DMS79 treated with DMSO at 0.1 percent for 48 hours (cell line): ENCODE data around the gene SCUBE1.
A peak's percentile ranks its signal among the peaks of the same experiment; 100 is the strongest.

ENCODE experiments used
- DNase-seq: peaks from one replicate; lab custom pipeline; 2025; lab: John Stamatoyannopoulos, UW

SCUBE1 gene

DNA sequence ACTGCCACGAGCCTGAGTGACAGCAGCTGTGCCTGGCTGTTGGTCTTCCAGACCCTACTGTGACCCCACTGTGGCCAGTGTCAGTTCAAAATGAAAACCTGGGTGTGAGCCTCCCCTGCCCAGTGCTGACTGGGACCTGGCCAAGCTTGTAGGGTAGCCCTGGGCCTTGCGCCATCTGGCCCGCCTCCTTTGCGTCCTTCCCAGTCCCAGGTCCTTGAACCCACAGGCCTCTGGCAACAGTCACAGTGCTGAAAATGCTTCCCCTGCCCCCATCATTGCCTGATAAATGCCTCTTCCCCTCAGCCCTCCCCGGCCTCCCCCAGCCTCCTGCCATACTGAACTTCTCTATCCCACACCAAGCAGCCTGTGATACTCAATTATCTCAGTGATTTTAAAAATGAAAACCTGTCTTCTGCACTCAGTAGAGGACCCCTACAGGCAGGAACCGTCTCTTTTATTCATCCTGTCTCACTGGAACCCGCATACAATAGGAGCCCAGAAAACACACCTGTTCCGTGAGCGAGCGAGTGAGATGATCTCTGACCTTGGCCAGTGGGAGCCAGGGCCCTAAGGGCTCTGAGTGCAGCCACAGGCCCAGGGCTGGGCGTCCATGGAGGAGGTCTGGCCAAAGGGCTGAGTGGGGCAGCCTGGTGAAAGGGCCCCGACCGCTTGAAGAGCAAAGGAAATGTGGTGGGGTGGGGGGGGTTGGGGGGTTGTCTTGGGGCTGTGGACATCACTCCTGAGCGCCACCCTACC lies 106.6 kb downstream of the SCUBE1 start:
- DNase-seq: no peak

DNA sequence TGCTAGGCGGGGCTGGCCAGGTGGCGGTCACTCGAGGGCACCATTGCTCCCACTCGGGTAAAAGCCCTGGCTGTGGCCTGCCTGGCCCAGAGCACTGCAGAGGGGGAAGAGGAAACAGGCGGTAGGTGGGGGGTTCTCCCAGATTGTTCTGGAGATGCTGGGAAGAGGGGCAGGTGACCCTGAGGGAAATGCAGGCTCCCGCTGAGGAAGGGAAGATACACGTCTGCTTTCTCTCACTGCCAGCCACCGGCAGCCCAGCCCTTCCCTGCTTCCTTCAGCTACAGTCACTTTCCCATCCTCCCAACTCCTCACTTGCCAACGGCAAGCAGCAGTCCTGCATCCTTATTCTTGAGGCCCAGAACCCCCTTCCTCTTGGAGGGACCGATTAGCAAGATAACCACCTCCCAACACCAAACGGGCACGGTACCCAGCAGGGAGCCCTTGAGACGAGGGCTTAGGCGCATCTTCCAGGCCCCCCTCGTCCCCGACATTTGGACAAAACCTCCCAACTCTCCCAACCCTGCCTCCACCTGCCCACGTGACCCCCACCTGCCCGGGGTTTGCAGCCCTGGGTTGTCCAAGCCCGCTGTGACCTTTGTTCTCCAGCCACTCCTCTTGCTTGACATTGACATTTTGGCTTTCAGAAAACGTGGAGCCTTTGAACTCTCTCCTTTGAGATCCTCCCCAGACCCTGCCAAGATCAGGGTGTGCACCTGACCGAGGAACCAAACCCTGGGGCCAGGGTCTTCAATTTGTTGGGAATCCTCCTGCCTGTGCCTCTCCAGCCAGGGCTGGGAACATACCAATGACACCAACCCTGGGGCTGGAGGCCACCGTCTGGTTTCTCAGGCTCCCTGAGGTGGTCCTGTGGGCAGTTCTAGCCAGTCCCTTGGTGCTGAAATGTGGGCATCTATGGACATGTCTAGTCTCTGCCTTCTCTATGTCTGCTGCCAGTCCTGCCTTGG lies 107.4 kb downstream of the SCUBE1 start:
- DNase-seq: no peak

DNA sequence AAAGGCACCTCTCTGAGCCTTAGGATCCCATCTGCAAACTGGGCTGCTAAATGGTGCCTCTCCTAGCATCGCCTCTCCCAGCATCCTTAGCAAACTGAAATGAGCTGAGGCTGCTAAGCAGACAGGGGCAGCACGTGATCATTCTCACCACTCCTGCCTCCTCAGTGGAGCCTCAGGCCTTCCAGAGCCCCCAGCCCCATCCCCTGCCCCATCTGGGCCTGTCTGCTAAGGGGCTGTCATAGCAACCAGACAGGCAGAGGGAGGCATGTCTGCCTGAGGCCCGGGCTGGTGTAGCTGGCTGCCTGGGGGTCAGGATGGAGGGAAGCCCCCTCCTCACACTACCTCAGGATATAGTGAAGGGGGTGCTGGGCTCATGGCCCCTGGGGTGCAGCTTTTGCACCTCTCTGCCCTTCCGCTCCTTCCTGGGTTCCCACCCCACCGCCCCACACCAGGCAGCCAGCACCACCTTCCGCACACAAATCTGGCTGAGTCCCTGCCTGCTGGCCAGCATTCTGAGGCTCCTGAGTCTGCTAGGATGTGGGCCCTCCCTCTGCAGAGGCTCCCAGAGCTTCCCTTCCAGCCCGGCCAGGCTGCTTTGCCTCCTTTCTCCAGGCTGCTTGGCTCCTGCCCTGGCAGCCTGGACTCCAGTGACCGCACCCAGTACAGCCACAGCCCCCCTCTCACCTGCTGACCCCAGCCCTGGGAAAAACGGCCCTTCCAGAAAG lies 108.7 kb downstream of the SCUBE1 start:
- no peak for DNase-seq

DNA sequence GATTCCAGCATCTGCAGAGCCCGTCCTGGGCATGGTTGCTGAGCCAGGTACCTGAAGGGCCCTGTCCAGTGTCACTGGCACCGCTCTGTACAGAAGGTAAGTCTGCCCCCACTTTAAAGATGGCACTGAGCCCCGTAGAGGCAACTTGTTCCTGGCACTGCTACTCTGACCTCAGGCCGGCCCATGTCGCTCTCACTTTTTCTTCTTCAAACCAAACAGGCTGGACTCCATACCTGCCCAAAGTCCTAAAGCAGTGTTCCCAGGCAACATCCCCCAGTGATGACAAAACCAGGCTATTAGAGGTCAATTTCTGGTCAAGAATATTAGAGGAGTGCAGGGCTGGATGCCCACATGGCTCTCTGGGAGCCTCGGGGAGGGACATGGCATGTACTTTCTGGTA lies 109.6 kb downstream of the SCUBE1 start:
- DNase-seq: no peak

DNA sequence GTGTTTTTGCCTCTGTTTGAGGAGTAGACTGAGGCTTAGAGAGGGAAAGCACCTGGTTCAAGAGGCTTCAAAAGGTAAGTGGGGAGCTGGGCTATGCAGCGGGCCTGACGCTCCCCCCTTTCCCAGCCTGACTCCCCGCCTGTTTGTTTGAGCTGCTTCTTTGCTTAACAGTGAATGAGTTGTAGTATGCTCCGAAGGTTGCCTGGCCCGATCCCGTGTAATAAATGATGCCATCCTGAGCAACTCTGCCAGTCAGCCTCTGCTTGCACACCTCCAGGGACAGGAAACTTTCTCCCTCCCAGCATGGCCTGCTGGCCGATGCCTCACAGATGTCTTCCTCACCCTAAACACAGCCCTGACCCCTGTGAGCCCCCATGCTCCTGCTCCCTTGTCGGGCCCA lies 110.7 kb downstream of the SCUBE1 start:
- DNase-seq: no peak

DNA sequence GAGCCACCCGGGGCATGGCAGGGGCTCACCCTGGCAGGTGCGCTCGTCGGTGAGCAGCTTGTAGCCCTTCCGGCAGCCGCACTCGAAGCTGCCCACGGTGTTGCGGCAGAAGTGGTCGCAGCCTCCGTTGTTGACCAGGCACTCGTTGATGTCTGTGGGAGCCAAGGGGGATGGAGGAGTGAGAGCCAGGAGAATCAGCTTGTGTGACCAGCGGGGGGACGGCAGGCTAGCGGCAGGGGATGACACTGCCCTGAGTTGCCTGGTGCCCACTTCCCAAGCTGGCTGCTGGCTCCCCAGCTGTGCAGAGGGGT lies 111.5 kb downstream of the SCUBE1 start:
- no peak for DNase-seq

DNA sequence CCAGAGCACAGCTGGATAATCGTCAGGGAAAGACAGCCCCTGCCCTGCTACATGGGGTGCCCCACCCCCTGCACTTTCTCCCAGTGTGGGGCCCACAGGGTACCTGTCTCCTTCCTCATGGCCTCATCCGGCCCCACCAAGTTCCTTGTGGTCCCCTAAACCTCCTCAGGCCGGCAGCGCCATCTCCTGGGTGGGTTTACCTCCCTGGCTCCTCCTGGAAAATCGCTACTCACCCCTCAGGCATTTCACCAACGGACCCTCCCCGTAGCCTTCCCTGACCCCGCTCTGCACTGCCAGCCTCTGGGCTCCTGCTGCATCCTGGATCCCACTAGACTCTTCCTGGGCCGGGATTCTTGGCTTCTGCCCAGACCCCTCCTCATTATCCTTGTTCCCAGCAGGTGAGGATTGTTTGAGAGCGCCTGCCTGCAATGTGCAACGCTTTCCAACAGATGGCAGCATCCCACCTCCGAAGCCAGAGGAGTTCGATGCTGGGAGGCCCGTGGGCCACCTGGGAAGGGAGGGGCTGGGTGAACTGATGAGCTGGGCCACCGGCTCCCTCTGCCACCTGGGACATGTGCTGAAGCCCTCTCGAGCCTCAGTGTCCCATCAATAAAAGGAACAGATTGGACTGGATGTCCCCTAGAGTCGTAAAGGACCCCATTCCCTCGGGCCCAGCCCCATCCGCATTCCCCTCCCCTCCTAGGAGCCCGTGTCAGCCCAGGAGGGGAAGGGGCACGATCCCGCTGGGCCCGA lies 112.0 kb downstream of the SCUBE1 start:
- peak; percentile 29 for DNase-seq

DNA sequence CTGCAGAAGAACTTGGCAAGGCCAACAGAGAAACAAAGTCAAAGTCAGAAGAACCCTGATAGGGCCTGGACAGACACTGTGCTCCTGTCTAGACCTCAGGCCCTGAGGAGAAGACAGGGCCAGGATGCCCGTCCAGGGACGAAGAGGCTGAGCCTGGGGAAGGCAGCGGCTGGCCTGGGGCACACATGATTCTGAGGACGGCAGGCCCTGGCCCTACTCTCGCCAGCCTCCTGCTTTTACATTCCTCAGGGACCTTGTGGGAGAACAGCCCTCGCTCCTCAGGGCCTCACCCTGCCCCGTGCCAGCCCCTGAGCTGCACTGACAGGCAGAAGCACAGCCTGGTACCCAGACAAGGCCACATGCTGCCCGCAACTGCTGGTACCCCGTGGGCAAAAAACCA lies 112.6 kb downstream of the SCUBE1 start:
- DNase-seq: no peak

DNA sequence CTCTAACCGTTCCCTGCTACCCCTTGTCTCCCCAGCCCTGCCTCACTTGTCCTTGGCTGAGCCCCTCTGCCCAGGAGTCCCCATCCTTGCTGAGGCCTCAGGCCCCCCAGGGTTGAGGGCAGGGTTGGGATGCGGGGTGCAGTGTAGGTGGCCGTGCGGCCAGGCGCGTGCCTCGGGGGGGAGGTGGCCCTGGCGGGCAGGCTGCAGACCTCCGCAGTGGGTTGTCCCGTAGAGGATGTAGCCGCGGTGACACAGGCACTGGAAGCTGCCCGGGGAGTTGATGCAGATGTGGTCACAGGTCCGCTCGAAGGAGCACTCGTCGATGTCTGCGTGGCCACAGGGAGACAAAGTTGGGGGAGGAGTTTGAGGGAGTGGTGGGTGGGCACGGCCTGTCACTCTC lies 114.3 kb downstream of the SCUBE1 start:
- DNase-seq: no peak

DNA sequence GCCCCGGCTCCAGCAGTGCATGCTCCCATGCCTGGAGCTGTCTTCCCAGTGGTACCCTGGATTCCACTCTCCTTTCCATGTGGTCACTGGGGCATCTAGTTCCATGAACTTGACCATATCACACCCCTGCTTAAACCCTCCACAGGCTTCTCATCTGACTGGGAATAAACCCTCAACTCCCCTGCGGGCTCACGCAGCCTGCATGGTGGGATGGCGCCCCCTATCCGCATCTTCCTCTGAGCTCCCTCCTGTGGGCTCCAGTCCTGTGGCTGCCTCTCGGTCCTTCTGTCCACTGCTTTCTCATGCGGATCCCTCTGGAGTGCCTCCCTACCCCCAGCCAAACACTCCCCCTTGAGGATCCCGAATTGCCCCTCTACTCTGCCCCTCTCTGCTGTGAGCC lies 114.8 kb downstream of the SCUBE1 start:
- DNase-seq: no peak

DNA sequence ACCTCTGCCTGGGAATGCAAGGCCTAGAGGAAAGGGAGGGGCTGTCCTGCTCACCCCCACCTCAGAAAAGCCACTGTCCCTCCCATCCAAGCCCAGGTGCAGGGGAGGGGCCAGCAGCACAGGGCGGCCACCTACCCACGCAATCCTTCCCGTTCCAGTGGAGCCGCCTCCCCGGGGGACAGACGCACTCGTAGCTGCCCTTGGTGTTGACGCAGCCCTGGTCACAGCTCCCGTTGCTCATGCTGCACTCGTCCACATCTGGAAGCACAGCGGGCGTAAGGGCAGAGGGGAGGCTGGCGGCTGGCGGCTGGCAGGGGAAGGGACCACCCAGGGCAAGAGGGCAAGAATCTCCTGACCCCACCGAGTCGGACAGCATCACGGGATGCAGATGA lies 115.9 kb downstream of the SCUBE1 start:
- no peak for DNase-seq

DNA sequence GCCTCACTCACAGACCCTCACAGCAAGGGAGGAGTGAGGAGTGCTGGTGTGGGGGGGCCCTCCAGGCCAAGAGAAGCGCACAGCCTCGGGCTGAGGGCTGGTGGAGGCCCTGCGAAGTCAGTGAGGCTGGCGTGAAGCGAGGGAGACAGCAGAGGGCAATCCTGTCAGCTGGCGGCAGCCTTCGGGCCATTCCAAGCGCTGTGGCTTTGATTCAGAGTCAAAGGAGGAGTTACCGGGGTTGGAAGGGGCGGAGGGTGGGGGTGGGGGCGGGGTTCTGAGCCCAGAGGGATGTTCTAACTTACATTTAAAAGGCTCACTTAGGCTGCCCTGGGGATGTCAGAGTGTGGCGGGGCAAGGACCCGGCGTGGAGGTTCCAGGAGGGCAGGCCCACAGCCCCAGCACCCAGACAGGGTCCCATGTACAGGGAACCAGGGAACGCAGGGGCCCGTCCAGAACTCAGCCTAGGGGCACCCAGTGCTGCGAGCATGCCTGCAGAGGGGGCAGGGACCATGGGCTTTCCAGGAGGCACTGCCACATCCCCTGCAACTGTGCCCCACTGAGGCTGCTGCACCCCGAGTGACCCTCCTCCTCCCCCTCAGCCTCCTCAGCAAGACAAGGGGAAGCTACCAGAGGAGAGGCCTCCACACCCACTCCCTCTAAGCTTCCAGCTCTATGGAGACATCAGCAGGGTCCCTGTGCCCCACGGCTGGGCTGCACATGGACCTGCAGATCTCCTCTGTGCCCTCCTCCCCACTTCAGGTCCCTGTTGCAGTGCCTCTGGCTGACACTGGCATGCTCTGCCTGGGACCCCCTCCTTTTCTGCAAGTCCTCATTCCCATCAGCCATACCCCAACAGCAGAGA lies 116.6 kb downstream of the SCUBE1 start:
- DNase-seq: no peak

DNA sequence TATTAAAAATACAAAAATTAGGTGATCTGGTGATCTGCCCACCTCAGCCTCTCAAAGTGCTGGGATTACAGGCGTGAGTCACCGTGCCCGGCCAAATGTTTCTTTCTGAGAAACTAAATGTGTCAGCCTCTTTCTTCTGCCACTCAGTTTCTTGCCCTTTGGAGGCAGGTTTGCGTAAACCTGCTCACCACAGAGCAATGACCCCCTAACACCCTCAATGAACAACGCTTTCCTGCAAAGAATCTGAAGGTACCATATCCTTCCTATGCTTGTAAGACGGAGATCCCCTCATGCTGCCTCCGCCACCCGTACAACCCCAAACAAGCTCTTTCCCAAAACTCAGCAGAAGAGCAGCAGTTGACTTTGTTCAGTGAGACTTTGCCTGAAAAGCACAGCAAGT lies 117.6 kb downstream of the SCUBE1 start:
- DNase-seq: no peak

DNA sequence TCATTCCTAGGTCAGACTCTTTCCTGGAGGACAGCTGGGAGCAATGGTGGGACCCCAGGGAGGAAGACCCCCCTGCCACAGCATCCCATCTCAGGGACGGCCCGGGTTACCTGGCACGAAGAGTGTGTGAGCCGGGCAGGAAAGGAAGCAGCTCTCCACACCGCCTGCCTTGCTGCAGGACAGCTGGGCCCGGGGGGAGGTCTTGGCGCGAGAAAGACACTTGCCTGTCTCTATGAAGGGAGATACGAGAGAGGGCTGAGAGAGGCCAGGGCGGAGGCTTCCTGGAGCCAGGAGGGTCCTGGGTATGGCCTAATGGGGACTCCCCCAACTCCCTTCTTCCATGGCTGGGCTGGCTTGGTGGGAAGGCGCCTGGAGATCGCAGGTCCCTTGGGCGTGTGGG lies 120.2 kb downstream of the SCUBE1 start:
- DNase-seq: no peak

DNA sequence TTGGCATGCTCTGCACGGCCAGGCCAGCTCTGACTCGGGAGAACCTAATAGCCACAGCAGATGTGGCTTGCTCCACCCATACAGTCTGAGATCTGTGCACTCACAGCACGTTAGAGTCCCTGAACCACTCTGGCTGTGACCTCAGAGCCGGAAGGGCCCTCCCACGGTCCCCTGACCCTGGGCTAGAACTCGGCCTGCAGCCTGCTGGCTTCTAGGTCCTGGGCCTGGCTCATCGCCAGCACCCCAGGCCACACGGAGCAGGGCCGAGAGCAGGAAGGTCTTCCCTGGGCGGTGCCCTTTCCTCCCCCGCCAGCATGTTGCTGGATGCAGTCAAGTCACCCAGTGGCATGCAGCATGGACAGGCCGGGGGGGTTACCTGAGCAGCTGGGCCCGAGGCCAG lies 120.9 kb downstream of the SCUBE1 start:
- DNase-seq: no peak

DNA sequence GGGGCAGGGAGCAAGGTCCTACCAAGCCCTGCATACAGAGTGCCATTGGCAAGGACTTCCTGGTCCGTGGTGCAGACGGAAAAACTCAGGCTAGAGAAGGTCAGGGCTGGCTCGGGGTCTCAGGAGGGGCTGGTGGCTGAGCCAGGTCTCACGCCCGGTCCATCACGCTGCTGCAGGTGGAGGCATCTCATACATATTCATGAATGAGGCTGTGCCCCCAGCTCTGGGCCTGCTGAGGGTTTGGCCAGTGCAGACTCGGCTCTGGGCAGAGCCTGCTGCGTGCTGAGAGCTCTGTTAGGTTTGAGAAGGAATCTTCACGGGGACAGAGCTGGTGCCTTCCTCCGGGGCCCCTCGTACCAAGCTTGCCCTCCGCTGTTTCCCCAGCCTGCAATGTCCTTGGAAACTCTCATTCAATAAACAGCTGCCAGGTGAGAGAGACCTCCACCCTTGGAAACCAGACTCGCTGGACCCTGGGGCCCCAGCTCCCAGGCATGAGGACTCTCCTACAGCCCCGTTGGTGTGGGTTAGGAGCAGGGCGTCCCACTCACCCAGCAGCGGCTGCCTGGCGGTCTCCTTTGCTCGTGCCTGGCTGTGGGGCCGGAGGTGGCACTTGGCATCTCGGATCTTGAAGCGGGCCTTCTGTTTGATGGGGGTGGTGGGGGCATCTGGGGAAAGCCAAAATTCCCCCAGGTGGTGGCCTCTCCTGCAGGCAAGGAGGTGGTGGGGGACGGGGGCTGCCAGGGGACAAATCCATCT lies 122.4 kb downstream of the SCUBE1 start:
- DNase-seq: no peak

DNA sequence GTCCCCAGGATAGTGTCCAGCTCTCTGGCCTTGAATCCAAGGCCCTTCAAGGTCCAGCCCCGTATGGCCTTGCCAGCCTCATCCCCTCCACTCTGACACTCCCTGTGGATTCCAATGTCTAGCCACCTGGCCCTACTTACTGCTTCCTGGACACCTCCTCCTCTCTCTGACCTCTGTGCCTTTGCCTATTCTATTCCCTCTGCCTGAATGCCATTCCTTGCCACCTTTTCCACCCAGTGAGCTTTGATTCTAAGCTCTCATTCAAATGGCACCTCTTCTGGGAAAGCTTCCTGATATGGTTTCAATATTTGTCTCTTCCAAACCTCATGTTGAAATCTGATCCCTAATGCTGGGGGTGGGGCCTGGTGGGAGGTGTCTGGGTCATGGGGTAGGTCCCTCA lies 124.4 kb downstream of the SCUBE1 start:
- no peak for DNase-seq

DNA sequence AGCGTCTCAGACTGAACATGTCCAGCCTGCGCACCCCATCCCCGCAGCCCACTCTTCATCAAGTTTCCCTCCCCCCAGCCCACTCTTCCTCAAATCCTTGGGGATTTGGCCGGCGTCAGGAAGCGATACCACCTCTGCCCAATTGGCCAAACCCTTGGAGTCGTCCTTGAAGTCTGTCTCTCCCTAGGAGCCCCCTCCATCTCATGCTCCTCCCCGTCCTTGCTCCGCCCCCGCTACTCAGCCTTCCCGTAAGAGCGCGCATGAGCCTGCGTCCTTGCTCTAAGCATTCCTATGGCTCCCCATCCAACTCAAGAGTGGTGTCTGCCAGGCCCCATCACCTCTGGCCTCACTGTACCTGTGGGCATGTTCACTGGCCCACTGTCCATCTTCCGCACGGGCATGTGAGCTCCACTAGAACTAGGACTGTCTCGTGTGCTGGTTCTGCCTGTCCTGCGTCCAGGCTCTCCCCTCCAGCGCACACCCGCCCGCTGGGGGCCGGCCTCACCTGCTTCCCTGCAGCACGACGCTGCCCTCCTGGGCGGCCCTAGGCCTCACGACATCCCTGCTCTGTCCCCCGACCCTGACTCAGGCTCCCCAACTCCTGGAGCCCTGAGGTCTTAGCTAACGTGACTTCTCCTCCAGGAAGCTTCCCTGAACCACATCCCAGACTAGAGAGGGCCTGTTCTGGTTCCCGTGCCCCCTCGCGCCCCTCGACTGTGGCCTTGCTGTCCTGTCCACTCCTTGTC lies 125.7 kb downstream of the SCUBE1 start:
- no peak for DNase-seq

DNA sequence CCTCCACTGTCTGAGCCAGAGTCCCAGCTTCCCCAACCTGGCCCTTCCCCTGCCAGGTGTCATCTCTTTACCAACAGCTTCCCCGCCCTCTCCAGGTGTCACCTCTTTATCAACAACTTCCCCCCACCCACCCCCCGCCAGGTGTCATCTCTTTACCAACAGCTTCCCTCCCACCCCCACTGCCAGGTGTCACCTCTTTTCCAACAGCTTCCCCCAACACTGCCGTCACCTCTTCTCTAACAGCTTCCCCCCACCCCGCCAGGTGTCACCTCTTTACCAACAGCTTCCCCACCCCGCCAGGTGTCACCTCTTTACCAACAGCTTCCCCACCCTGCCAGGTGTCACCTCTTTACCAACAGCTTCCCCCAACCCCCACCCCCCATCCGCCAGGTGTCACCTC lies 126.4 kb downstream of the SCUBE1 start:
- DNase-seq: no peak

DNA sequence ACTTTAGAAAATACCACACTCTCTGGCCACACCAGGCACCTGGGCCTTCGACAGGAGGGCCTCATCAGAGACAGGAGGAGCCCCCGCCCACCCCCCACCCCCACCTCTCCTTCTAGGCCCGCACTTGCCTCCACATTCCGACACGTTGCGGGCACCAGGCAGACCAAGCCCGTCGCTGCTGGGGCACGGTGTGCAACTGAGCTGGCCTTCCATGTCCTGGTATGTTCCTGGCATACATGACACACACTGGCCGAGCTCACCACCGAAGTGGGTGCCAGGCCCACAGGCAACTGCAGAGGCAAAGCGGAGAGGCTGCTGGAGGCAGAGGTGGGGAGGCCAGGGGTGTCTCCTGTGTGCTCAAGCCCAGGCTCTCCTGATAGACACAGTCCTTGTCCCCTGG lies 129.2 kb downstream of the SCUBE1 start:
- DNase-seq: no peak
